Kidney epithelial cell (primary cell): Measurements from ENCODE around the gene C2orf81. TPM values are rescaled to one million over a fixed set of nuclear protein-coding genes. Genes with fewer than 3 reads are reported as not detected.
"Not testable (repeated sequence)": the region's sequence is repeated elsewhere in the genome, so short reads cannot be mapped to it uniquely, and the experiment has no call there.

Source experiments
- DNase-seq: peaks from one replicate; pipeline ENCODE4 v3.0.0-alpha.2; 2010; ENCODE audit warnings: low read depth
- H3K27me3 ChIP-seq: 2 replicates; pipeline ENCODE4 v1.6.0; 2011; ENCODE audit warnings: low read length; ENCODE audit not compliant: control insufficient read depth, insufficient read depth
- H3K36me3 ChIP-seq: 2 replicates; pipeline ENCODE4 v1.5.1; 2011; ENCODE audit warnings: low read length; ENCODE audit not compliant: control insufficient read depth, insufficient read depth
- H3K4me3 ChIP-seq: 2 replicates; pipeline ENCODE4 v1.5.1; 2011; ENCODE audit warnings: low read depth, mild to moderate bottlenecking, control low read depth, low read length
- total RNA-seq: library from RNA; depleted of rRNA; stranded (reverse); fragments of >200 nt; gene quantifications from 2 replicates; pipeline ENCODE4 v1.2.3, GENCODE V29; 2015
- TF ChIP-seq, protein P1 (sequence below): IDR thresholded peaks from 2 replicates; pipeline ENCODE4 v1.5.1; 2011; ENCODE audit warnings: mild to moderate bottlenecking, moderate library complexity, low read length, control low read depth, inconsistent platforms; ENCODE audit not compliant: insufficient read depth, poor library complexity, severe bottlenecking

C2orf81 gene
- total RNA-seq, 1 donor from 2014 or later, result 4.3 TPM

DNA sequence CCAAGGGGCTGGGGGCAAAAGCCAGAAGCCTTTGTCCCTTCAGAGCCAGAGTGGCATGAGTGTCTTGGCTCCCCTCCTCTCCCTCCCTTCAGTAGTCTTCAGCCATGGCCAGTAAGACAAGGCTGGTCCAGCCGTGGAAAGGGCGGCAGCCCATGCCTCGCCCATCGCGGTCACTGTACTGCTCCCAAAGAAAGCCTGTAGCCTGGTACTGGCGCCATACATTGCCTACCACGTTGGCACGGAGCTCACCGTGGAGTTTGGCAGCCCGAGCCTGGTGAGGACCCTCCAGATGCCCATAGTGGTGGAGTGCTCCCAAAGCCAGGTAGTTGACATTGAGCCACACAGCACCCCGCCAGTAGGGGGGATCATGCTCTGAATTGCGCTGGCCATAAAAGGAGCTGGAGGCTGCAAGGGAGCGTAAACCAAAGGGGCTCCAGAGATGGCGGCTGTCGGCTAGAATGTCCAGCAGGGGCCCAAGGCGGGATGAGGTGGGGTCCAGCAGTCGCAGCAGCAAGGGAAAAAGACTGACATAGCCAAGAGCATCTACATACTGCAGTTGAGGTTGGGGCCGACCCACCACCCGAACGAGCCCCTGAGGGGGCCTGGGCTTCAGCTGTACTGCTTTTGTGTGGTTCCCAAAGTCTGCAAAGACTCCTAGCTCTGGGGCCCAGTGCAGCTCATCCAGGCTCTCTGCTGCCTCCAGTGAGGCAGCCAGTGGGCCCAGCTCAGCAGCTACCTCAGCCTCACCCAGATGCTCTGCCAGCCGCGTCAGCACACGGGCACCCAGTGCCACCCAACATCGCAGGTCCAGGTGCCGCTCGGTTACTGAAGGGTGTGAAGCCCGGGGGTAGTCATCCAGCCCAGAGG is 40.0 kb upstream of the C2orf81 start:
- no peak overlapping the region for H3K4me3 ChIP-seq
- H3K36me3 ChIP-seq, result no peaks in the 10 kb centered on the region
- TF ChIP-seq, protein P1, sequence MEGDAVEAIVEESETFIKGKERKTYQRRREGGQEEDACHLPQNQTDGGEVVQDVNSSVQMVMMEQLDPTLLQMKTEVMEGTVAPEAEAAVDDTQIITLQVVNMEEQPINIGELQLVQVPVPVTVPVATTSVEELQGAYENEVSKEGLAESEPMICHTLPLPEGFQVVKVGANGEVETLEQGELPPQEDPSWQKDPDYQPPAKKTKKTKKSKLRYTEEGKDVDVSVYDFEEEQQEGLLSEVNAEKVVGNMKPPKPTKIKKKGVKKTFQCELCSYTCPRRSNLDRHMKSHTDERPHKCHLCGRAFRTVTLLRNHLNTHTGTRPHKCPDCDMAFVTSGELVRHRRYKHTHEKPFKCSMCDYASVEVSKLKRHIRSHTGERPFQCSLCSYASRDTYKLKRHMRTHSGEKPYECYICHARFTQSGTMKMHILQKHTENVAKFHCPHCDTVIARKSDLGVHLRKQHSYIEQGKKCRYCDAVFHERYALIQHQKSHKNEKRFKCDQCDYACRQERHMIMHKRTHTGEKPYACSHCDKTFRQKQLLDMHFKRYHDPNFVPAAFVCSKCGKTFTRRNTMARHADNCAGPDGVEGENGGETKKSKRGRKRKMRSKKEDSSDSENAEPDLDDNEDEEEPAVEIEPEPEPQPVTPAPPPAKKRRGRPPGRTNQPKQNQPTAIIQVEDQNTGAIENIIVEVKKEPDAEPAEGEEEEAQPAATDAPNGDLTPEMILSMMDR, result no peak
- no peak for DNase-seq
- H3K27me3 ChIP-seq, result no peaks in the 10 kb centered on the region

DNA sequence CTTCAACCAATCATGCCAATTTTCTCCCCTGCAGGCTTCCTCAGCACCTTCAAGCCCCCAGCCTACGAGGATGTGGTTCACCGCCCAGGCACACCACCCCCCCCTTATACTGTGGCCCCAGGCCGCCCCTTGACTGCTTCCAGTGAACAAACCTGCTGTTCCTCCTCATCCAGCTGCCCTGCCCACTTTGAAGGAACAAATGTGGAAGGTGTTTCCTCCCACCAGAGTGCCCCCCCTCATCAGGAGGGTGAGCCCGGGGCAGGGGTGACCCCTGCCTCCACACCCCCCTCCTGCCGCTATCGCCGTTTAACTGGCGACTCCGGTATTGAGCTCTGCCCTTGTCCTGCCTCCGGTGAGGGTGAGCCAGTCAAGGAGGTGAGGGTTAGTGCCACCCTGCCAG is 38.8 kb upstream of the C2orf81 start:
- not testable (repeated sequence) for H3K27me3 ChIP-seq, H3K36me3 ChIP-seq, H3K4me3 ChIP-seq, DNase-seq

DNA sequence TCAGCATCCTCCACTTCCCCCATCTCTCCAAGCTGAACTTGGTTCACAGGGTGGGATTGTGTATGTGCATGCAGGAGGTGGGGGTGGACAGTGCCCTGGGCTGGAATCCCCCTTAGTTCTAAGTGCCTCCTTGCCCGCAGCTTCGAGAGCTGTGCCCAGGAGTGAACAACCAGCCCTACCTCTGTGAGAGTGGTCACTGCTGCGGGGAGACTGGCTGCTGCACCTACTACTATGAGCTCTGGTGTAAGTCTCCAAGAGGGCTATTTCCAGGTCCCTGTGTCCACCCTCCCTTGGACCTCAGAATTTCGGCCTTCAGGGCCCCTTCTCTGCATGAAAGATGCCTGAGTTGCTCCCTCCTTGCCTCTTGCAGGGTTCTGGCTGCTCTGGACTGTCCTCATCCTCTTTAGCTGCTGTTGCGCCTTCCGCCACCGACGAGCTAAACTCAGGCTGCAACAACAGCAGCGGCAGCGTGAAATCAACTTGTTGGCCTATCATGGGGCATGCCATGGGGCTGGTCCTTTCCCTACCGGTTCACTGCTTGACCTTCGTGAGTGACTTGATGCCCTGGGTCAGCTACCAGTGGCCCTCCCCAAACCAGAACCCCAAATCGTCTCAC is 38.2 kb upstream of the C2orf81 start:
- H3K36me3 ChIP-seq, H3K27me3 ChIP-seq, DNase-seq: not testable (repeated sequence)
- H3K4me3 ChIP-seq, result peak overlapping the region; percentile 88

DNA sequence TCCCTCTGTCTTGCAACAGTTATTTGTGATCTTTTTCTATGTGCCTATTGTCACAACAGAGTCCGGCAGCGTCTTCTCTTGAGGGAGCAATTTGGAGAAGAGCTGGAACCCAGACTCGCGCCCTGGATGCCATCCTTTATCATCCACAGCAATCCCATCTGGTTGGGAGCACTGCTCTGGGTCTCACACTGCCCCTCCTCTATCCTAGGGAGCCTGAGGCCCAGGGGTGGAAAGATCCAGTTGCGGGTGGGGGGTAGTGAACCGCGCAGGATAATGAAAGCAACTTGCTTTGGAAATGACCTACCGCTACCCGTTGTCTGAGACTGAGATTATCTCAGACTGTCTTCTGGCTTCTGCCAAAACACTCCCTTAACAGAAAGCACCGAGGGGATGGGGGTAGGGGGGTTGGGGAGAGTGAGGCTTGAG is 37.5 kb upstream of the C2orf81 start:
- H3K27me3 ChIP-seq, result no peaks in the 10 kb centered on the region

DNA sequence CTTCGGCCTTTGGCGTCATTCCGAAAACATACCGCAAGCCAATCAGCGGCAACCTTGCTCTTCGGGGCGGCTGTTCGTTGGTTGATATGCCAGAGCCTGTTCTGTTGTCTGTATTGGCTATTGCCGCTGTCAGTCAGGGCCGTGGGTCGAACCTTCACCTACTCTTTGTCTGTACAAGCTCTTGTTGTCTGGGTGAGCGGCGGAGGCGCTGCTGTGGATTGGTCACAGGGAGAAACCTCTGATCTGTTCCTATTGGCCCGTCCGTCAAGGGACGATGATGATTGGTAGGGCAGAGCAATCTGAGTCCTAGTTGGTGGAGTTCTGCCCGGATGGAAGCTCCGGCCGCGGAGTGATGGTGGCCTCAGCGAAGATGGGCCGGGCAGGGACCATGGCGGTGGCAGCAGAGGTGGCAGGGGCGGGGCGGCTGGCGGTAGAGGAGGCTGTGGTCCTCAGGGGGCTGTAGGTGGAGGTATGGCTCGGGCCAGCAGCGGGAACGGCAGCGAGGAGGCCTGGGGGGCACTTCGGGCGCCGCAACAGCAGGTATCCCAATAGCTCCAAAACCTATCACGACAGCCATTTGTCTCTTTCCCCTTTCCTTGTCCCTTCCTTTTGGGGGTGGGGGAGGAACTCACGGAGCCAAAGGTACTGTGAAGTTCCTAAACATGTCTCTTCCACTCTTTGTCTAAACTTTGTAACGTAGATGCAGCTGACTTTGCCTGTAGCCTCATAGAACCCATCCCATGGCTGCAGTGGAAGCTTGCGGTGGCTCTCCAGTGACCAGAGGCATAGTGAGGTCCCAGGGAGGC is 36.9 kb upstream of the C2orf81 start, which contains the start of gene WBP1:
WBP1 (plus strand) TSS at position 307 of the 806 bp plus-strand sequence; CDS start at position 472, 165 bp downstream.
- TF ChIP-seq, protein P1, result no peak
- H3K27me3 ChIP-seq, result no peaks in the 10 kb centered on the region
- no peaks in the 10 kb centered on the region for H3K36me3 ChIP-seq
- DNase-seq, result peak; percentile 100
- H3K4me3 ChIP-seq, result peak within 1 kb of the TSS; percentile 88

More for the DNA sequence above, 37.5 kb upstream of the C2orf81 start:
- H3K36me3 ChIP-seq, result no peaks in the 10 kb centered on the region
- no peak for DNase-seq
- TF ChIP-seq, protein P1, result no peak
- H3K4me3 ChIP-seq, result peak overlapping the region; percentile 88

DNA sequence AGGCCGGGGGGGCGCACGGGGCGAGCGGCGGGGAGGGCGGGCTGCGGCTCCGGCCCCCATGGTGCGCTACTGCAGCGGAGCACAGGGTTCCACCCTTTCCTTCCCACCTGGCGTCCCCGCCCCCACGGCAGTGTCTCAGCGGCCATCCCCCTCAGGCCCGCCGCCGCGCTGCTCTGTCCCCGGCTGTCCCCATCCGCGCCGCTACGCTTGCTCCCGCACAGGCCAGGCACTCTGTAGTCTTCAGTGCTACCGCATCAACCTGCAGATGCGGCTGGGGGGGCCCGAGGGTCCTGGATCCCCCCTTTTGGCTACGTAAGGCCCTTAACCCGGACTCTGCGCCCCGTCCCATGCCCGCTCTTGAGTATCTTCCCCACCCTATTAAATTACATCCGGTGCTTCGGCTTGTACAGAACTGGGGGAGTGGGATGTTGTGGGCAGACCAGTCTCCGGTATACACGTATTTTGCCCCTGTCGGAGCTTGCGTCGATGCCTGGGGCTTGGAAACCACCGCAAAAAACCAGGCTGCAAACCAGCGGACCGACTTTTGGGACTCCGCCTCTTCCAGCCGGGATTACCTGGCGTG is 36.2 kb upstream of the C2orf81 start:
- DNase-seq, result no peak
- TF ChIP-seq, protein P1, result no peak
- Histone ChIP-seq H3K27me3 (no peaks in the 10 kb centered on the region), H3K4me3 (peak overlapping the region; percentile 58), H3K36me3 (no peaks in the 10 kb centered on the region)
